GM13977 (cell line): ENCODE results near the gene IL1RAPL1.

Experiments
- DNase-seq: peaks from one replicate; pipeline ENCODE4 v3.0.0; 2012; ENCODE audit warnings: low spot score
- in situ Hi-C: fragments of 300-500 bp; cut with MboI; formaldehyde crosslinking; loops from one replicate; pipeline ENCODE4 v1.12.0; 2022; ENCODE audit warnings: low sequenced_read_pairs, low pct_unique_long_range_greater_than_20kb, mixed read lengths, inconsistent platforms; ENCODE audit not compliant: unreplicated experiment
- TF ChIP-seq, protein P1 (sequence below): IDR thresholded peaks from 2 replicates; pipeline ENCODE4 v1.5.1; 2012; ENCODE audit warnings: mild to moderate bottlenecking, control low read depth; ENCODE audit not compliant: insufficient read depth; ENCODE audit errors: extremely low read depth, missing control alignments

Gene IL1RAPL1

DNA sequence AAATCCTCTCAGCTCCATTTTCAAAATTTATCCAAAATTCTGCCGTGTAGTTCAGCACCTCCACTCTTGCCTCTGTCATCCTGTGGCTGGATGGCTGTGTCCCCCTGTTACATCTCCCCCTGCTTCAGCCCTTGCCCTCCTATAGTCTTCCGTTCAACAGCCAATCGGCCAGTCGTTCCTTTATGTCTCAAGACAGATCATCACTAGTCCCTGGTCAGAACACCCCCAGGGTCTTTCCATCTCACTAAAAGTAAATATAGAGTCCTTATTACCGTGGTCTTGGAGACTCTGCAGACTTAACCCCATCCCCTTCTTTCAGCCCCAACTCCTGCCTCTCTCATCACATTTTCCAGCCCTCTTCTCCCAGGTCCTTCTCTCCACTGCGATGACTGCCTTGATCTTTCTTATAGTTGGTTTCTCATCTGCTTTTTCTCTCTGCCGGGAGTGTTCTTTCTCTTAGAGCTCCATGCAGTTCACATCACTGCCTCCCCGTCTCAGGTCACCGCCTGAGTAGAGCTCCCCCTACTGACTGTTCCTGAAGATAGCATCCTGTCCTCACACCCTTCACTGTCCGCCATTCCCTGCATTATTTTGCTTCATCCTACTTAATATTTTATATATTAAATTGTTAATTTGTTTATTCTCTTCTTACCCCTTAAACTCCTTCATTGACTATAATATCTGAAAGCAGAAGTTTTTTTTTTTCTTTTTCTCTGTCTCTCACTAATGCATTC lies 891.3 kb downstream of the IL1RAPL1 start:
- TF ChIP-seq, protein P1, sequence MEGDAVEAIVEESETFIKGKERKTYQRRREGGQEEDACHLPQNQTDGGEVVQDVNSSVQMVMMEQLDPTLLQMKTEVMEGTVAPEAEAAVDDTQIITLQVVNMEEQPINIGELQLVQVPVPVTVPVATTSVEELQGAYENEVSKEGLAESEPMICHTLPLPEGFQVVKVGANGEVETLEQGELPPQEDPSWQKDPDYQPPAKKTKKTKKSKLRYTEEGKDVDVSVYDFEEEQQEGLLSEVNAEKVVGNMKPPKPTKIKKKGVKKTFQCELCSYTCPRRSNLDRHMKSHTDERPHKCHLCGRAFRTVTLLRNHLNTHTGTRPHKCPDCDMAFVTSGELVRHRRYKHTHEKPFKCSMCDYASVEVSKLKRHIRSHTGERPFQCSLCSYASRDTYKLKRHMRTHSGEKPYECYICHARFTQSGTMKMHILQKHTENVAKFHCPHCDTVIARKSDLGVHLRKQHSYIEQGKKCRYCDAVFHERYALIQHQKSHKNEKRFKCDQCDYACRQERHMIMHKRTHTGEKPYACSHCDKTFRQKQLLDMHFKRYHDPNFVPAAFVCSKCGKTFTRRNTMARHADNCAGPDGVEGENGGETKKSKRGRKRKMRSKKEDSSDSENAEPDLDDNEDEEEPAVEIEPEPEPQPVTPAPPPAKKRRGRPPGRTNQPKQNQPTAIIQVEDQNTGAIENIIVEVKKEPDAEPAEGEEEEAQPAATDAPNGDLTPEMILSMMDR: peak; percentile 83
- in situ Hi-C loops: no loop called here
- peak; percentile 62 for DNase-seq

DNA sequence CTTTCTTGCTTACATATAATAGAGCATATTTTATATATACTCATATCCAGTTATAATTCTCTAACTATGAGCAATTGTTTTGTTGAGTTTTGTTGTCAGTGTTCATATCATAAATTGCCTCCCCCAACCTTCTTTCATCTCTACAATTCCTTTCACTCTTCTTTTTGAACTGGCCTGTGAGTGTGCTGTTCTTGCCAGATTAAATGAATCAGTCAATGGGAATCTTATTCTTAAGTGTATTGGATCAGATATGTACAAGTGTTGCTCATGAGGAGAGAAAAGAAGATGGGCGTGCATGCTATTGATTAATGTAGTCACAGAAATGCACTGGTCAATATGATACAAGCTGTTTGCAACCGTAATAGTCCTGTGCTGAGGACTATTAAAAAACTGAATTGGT lies 900.0 kb downstream of the IL1RAPL1 start:
- DNase-seq: no peak
- in situ Hi-C loops: no loop called here
- TF ChIP-seq, protein P1: no peak

DNA sequence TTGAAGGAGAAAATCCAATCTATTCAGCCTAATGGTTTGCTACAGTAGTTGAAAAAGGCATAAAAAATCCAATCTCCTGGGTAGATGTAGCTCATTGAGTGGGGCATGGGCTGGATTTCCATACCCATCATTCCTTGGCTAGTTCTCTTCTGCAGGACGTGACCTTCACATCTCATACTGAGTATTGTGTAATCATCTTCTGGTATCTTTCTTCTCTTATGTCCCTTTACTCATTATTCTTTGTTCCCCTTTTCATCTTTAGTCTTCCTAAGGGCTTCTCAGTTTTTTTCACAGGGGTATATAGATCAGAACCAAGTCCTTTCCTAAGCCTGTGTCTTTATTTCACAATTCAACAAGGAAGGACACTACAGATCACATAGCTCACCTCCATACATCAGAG lies 900.5 kb downstream of the IL1RAPL1 start:
- in situ Hi-C loops: no loop called here

DNA sequence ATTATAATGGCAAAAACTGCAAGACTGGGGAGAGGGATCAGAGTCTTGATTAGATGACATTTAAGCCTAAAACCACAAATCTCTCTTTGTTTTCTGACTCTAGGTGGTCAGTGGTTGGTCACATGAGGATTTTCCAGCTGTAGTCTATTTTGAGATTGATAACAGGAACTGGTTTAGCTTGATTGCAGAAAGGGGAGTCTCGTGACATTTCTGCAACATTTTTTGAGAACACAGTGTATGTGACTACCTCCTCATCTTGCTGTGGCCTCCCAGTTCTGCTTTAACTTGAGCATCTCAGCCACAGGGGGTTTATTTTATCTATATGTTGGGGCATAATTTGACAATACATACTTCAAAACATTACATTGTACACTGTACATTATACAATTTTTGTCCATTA lies 901.7 kb downstream of the IL1RAPL1 start:
- TF ChIP-seq, protein P1: no peak

More for the DNA sequence above, 900.5 kb downstream of the IL1RAPL1 start:
- DNase-seq: no peak
- TF ChIP-seq, protein P1: no peak

DNA sequence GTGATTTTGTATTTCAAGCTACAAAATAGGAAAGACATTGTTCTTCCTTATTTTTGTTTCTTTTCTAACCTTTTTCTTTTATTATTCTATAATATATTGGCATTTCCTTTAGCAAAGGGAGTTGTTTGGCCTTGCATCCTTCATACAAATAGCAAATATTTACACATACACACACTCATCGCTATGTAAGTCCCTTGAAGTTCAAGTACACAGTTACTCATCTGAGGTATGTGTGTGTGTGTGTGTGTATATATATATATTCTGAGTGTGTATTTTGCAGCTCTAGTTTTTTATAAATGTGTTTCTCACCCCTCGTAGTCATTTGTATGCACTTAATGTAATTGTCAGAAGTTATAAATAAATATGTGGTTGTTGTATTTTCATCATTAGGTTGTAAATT lies 903.4 kb downstream of the IL1RAPL1 start:
- in situ Hi-C loops: no loop called here
- DNase-seq: no peak
- TF ChIP-seq, protein P1: no peak

More for the DNA sequence above, 901.7 kb downstream of the IL1RAPL1 start:
- in situ Hi-C loops: no loop called here
- no peak for DNase-seq

DNA sequence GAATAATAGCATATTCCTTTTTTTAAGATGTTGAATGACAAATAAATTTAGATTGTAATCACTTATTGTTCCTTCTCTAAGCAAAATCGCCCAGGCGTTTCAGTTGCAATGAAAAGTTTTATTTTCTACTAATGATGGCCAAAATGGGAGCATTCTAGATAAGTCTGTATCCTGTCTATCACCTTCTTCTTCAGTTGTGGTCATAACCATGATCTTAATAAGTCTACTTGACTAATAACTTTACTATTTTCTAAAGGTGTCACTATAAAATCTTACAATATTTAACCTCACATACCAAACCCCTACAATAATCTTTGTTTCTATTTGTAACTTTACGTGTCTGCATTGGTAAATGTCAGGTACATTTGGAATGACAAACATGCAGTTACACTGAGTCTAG lies 904.4 kb downstream of the IL1RAPL1 start:
- DNase-seq: no peak
- TF ChIP-seq, protein P1: no peak
- in situ Hi-C loops: no loop called here
